ENCODE results near the gene DCBLD2.
"Not testable (repeated sequence)": the region's sequence is repeated elsewhere in the genome, so short reads cannot be mapped to it uniquely, and the experiment has no call there.

Gene DCBLD2

DNA sequence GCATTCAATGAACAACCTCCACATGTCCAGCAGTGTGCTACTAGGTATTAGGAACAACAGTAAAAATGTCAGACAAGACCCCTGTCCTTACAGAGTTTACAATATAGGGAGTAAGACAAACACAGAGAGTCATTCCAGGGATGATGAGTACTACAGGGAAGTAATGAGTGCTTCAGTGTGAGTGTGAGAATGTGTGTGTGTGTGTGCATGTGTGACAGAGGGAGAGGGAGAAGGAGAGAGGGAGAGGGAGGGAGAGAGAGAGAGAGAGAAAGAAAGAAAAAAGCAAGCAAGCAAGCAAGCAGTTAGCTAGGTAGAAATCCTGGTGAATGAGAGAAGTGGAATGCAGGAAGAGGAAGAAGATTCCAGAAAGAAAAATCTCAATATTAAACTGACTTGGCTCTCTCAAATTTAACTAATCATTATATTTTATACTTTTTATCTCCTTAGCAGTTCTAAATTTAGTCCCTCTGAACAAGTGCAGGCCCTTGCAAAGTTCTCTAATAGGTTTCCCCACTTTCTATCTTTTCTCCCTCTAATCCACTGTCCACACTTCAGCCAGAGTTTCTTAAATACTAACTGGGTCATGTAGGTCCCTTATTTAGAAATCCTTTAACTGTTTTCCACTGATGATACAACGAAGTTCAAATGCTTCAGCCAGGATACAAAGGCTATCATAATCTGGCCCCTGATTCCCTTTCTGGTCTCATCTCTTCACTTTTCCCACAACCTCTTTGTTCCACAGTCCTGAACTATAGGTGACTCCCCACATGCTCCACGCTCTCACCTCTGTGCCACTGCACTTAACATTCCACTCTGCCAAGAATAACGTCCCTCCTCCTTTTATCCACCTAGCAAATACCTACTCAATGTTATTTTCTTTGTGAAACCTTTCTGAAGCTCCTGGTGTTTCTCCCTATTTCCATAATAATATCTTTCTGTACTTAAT lies 10.3 kb downstream of the DCBLD2 start:
- DNase-seq, result no peak

DNA sequence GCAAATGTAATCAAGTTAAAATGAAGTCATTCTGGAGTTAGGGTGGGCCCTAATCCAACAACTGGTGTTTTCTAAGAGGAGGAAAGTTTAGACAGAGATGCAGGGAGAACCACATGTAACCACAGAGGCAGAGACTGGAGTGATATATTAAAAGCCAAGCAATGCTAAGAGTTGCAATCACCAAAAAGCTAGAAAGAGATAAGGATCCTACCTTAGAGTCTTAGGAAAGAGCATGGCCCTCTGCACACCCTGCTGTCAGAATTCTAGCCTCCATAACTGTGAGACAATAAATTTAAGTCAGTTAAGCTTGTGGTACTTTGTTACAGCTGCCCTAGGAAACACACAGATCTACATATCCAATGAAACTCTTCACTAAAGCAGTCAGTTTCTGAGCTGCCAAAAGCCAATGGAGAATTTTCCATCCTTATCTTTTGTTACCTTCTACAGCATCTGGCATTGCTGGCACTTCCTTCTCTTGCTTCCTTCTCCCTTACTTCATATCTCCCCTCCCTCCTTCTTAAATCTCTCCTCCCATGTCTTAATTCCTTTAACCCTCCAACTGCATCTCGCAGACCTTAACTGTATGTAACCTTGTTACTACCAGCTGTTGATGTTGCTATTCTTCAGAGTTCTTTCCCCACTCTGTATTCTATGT lies 11.2 kb downstream of the DCBLD2 start:
- no peak for DNase-seq

DNA sequence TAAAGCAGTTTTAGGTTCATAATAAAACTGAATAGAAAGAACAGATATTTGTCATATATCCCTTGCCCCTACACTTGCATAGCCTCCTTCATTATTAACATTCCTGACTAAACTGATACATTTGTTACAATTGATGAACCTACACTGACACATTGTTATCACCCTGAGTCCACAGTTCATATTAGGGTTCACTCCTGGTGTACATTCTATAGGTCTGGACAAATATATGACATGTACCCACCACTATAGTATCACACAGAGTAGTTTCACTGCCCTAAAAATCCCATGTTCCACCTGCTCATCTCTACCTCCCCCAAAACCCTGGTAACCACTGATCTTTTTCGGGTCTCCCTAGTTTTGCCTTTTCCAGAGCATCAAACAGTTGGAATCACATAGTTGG lies 13.8 kb downstream of the DCBLD2 start:
- DNase-seq, result no peak

DNA sequence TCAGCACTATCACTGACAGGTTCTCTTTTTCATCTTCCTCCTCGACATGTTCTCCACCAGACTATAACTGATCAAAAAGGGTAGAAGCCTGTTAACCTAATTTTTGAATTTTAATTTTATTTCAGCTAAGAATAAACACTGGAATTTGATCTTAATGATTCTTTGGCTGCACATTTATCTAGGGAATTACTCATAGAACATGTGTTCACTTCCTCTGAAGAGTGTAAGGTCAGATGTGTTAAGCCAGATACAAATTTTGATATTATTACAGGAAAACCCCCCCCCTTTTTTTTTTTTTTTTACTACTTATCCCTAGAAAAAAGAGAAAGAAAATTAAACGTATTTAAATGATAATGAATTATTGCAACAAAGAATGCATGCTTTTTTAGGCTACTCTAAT lies 15.0 kb downstream of the DCBLD2 start:
- no peak for DNase-seq

DNA sequence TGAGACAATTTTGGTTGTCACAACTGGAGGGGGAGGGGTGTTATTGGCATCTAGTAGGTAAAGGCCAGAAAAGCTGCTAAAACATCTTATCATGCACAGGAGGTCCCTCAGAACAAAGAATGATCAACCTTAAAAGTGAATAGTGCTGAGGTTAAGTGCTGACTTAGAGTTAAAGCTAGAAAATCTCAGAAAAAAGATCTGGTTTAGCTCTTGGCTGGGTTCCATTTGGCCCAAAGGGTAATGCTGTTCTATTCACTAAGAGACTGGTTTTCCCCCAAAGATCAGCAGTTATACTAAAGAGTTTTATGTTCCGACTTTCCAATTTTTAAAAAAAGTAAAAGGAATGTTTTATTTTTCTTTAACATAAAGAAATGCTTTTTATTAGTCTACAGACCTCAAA lies 15.6 kb downstream of the DCBLD2 start:
- peak; percentile 26 for DNase-seq

DNA sequence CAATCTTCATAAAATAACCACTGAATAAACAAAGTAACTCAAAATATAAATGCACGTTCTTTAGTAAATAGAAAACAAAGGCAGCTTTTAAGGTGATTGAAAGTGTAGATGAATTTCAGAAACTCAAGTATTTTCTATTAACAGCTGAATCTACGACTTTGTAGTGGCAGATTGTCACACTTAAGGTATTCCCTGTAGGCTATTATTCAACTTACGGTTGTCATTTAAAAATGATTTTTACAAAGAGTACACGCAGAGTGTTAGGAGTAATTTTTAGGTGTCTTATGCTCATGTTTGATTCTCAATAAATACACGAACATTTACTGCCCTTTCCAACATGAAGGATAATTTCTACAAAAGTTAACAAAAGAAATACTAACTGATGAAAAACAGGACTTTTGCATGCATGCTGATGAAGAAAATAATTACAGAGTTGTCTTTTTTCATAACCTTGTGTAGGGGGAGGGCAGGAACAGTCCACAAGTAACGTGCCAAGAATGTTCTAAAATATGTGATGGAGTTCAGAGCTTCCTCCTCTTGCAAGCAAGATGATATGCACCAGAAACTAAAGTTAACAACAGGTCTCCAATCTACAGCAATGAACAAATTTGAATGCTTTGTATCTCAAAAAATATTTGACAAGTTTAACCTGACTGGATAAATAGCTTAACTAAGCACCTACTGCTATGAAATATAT lies 16.7 kb downstream of the DCBLD2 start:
- no peak for DNase-seq

DNA sequence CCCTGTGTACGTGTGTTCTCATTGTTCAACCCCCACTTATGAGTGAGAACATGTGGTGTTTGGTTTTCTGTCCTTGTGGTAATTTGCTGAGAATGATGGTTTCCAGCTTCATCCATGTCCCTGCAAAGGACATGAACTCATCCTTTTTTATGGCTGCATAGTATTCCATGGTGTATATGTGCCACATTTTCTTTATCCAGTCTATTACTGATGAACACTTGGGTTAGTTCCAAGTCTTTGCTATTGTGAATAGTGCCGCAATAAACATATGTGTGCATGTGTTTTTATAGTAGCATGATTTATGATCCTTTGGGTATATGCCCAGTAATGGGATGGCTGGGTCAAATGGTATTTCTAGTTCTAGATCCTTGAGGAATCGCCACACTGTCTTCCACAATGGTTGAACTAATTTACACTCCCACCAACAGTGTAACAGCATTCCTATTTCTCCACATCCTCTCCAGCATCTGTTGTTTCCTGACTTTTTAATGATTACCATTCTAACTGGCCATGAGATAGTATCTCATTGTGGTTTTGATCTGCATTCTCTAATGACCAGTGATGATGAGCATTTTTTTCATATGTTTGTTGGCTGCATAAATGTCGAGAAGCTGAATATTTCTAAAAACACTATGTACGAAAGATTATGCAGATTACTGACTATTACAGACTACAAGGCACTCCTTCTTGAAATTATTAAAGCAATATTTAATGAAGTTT lies 18.7 kb downstream of the DCBLD2 start:
- not testable (repeated sequence) for DNase-seq

DNA sequence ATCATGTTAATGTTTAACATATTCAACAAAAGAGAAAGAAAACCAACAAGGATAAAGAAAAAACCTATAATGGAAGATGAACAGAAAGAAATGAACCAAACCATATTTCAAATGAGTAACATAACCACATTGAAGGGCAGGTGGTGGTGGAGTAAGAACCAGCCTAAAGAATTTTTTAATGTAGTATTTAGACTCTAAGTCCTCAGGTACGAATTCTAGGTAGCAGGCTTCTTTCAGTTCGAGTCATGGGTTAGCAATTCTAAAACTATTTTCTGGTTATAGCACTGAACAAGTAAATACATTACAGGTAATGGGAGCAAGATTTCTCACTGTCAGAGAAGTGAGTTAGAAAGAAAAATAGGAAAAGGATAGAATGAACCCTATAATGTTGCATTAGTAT lies 24.4 kb downstream of the DCBLD2 start:
- no peak for DNase-seq

DNA sequence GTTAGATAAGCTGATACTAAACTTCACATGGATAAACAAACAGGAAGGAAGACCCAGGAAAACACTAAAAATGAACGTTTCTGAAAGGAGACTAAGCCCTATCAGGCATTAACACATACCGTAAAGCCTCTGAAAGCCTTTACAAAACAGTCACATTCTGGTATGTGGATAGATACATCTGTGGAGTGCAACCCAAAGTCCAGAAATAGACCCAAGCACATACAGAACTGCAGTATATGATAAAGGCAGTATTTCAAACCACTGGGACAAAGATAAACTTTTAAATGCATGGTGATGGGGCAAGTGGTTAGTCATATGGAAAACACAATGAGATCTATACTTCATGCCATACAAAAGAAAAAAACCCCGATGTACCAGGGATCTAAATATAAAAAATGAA lies 26.0 kb downstream of the DCBLD2 start:
- no peak for DNase-seq

DNA sequence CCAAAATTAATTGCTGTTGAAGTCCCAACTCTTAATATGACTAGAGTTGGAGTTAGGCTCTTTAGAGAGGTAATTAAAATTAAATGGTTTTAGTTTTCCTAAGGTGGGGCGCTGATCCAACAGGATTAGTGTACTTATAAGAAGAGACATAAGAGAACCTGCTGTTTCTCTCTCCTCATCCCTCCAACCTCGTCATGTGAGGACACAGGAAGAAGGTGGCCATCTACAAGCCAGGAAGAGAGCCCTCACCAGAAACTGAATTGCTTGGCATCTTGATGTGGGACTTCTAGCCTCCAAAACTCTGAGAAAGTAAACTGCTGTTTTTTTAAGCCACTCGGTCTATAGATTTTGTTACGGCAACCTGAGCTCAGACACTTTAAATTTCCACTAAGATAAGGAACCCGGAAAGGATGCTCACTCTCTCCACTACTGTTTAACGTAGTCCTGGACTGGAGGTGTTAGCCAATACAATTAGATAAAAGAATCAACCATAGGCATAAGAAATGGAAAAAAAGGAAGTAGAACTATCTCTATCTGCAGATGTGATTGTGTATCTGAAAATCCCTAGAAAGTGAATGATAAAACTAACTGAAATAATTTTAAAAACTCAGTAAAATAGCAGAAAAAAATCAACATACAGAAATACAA lies 26.8 kb downstream of the DCBLD2 start:
- no peak for DNase-seq

DNA sequence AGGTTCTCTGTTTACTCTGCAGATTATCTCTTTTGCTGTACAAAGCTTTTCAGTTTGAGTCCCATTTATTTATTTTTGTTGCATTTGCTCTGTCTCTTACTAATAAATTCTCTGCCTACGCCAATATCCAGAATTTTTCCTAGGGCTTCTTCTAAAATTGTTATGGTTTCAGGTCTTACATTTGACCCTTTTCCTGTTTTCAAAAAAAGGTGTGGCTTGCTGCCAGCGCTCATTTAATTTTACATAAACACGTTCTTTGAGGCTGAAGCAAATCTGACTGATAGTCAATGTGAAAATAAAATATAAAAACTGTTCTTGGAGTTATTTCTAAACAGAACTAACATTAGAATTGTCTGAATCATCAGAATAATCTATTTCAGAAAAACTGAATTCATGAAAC lies 32.1 kb downstream of the DCBLD2 start:
- no peak for DNase-seq

DNA sequence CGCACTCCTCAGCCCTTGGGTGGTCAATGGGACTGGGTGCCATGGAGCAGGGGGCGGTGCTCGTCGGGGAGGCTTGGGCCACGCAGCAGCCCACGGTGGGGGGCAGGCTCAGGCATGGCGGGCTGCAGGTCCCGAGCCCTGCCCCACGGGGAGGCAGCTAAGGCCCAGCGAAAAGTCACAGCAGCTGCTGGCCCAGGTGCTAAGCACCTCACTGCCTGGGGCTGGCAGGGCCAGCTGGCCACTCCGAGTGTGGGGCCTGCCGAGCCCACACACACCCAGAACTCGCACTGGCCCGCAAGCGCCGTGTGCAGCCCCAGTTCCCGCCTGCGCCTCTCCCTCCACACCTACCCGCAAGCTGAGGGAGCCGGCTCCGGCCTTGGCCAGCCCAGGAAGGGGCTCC lies 43.5 kb downstream of the DCBLD2 start:
- DNase-seq, result not testable (repeated sequence)

DNA sequence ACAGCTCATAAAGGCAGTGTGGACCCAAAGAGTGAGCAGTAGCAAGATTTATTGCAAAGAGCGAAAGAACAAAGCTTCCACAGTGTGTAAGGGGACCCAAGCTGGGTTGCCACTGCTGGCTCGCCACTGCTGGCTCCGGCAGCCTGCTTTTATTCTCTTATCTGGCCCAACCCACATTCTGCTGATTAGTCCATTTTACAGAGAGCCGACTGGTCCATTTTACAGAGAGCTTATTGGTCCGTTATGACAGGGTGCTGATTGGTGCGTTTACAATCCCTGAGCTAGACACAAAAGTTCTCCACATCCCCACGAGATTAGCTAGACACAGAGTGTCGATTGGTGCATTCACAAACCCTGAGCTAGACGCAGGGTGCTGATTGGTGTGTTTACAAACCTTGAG lies 44.2 kb downstream of the DCBLD2 start:
- not testable (repeated sequence) for DNase-seq

DNA sequence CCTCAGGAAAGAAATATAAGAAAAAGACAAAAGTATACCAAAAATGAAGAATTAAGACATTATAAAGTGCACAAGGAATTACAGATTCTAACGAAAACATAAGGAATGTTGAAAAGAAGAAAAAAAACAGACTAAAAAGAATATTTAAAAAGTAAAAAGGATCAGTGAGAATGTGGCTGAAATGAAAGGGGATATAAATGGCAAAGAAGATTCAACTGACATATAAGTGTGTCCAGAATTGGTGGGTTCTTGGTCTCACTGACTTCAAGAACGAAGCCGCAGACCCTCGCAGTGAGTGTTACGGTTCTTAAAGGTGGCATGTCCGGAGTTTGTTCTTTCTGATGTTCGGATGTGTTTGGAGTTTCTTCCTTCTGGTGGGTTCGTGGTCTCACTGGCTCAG lies 44.8 kb downstream of the DCBLD2 start:
- no peak for DNase-seq

DNA sequence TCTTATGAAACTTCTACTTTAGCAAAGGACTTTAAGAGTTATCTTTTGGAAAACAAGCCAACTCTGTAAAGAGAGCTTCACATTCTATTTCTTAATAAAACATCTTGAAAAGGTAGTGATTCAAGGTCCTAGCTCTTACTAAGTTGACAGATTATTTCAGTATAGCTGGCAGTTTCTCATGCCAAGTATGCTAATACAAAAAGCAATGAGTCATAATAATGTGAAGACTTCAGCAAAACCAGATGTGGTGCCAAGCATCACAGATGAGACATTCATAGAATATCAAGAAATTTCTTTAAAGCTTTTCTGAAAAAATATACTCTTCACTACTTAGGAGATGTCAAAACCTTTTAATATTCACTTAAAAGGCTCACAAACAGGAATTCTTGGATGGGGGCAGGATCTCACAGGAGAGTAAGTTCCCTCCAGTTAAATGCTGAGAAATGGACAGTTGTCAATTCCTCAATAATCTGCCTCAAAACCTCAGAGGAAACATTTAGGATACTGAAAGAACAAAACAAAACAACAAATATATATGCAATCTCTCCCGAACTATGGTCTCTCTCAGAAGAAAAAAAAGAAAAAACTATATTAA lies 45.6 kb downstream of the DCBLD2 start:
- no peak for DNase-seq

DNA sequence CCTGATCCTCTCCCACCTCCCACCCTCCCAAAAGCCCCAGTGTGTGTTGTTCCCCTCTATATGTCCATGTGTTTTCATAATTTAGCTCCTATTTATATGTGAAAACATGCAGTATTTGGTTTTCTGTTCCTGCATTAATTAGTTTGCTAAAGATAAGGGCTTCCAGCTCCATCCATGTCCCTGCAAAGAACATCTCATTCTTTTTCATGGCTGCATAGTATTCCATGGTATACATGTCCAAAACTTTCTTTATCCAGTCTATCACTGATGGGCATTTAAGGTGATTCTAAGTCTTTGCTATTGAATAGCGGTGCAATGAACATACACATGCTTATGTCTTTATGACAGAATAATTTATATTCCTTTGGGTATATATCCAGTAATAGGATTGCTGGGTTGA lies 53.4 kb downstream of the DCBLD2 start:
- DNase-seq, result no peak

DNA sequence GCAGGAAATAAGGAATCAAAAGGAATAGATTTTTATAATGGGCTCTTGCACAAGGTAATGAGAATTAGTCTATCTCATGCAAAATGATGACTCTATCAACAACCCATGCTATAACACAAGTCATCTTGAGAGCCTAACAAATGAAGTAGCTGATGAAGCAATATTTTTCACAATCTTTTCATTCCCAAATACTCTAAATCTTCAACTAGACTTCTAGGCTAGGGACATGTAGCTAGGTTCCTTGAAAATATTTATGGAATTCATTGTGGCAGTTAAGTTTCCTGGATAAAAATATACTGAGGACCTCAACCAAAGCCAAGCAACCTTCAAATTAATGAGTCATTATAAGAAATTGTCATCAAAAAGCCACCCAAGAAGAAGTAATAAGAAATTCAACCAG lies 55.4 kb downstream of the DCBLD2 start:
- no peak for DNase-seq

DNA sequence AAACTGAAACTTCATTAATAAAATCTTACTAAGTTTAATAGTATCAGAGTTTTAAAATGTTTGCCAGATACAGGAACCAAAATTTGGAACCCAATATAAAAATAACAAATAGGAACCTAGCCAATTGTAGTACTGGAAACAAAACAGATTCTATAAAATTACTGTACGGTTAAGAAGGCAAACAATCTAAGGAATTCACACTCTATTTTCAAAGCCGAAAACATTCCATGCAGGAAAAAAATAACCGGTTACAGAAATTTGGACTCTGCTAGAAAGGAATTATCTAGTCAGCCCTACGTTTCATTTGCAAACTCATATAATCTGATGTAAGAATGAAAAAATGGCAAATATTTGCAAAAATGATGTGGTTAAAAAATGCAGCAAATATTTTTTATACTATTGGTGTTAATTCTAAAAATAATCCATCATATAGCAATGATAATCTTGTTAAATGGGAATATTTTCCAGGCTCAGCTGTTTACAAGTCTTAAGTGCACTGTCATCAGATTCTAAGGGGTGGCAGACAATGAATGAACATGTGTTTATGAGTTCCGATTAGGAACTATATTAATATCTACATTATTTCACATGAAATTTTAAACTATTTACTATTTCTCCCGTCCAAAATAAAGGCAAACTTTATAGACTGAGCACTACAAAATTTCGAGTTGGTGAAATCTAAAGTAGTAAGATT lies 58.1 kb downstream of the DCBLD2 start:
- DNase-seq, result no peak

DNA sequence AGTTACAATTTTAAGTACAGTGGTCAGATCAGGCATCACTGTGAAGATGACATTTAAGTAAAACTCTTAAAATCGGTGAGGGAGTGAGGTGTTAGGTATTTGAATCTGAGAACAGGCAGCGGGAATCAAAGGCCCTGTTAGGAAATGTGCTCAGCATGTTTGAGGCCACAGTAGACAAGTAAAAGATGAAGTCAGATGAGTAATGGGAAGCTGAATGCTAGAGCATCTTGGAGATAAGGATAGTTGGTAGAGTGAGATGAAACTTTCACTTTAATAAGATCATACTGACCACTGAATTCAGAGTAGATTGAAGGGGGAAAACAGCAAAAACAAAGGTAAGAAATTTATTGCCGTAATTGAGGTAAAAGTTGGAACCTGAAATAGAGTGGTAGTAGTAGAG lies 61.6 kb downstream of the DCBLD2 start:
- DNase-seq, result no peak

DNA sequence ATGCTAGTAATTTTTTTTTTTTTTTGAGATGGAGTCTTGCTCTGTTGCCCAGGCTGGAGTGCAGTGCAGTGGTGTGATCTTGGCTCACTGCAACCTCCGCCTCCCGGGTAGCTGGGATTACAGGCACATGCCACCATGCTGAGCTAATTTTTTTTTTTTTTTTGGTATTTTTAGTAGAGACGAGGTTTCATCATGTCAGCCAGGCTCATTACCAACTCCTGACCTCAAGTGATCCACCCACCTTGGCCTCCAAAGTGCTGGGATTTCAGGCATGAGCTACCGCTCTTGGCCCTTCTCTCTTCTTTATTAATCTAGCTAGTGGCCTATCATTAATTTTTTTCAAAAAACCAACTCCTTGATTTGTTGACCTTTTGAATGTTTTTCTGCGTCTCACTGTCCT lies 70.4 kb downstream of the DCBLD2 start:
- DNase-seq, result not testable (repeated sequence)

DNA sequence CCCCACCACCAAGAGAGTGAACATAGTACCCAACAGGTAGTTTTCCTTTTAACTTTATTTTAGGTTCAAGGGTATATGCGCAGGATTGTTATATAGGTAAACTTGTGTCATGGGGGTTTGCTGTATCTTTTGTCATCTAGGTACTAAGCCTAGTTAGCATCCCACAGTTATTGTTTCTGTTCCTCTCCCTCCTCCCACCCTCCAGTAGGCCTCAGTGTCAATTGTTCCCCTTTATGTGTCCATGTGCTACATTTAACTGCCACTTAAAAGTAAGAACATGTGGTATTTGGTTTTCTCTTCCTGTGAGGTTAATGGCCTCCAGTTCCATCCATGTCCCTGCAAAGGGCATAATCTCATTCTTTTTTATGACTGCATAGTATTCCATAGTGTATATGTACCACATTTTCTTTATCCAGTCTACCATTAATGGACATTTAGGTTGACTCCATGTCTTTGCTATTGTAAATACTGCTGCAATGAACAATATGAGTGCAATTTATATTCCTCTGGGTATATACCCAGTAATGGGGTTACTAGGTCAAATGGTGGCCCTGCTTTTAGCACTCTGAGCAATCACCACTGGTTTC lies 72.2 kb downstream of the DCBLD2 start:
- DNase-seq, result no peak
